Right cardiac atrium (tissue), 5 donors: Measurements from ENCODE around the gene MYBPC2. TPM values are rescaled to one million over a fixed set of nuclear protein-coding genes. Genes with fewer than 3 reads are reported as not detected.
"Not testable (repeated sequence)": the region's sequence is repeated elsewhere in the genome, so short reads cannot be mapped to it uniquely, and the experiment has no call there.

ENCODE experiments used
- ATAC-seq, 2 donors: fragments of 200-7000 bp; cut with Tn5 transposase; one replicate each; pipeline versions ENCODE4 v1.8.0 to v1.9.1; 2020; ENCODE audit warnings: moderate library complexity in 2 of 2, mild to moderate bottlenecking in 1 of 2
- DNase-seq, 3 donors: peaks; one replicate each; pipeline ENCODE4 v3.0.0-alpha.2; 2020
- H3K27ac ChIP-seq: one replicate; pipeline ENCODE4 v1.5.1; 2013; ENCODE audit warnings: mild to moderate bottlenecking, low read length, control low read depth, moderate library complexity
- H3K27me3 ChIP-seq: one replicate; pipeline ENCODE4 v1.6.1; 2013; ENCODE audit not compliant: control insufficient read depth, insufficient read depth
- H3K4me1 ChIP-seq: one replicate; pipeline ENCODE4 v1.6.1; 2013; ENCODE audit warnings: low read length; ENCODE audit not compliant: control insufficient read depth, insufficient read depth
- H3K4me3 ChIP-seq: one replicate; pipeline ENCODE4 v1.5.1; 2013; ENCODE audit warnings: low read length, control low read depth
- H3K9me3 ChIP-seq: one replicate; pipeline ENCODE4 v1.6.1; 2013; ENCODE audit warnings: low read length; ENCODE audit not compliant: control insufficient read depth
- WGBS: extraction: QIAGEN DNeasy Blood & Tissue Kit; methylation state at CpG from one replicate; pipeline ENCODE4 v1.1.7; 2013; 5-methylcytosine and 5-hydroxymethylcytosine counted together
- intact Hi-C, 4 donors: fragments of 100-400 bp; cut with DNase I; formaldehyde crosslinking; loops; one replicate each; pipeline versions ENCODE4 v1.11.0 to v1.14.0; 2022 to 2023
- polyA plus RNA-seq: library from polyadenylated mRNA; stranded (reverse); fragments of 200-250 nt; gene quantifications from one replicate; pipeline ENCODE4 v1.2.3, GENCODE V29; 2013
- total RNA-seq, 4 donors: library from RNA; stranded (reverse); fragmentation: NEBNext Ultra II Directional; extraction: Animal tissue kit (Norgen Biotek cat#: 25700); gene quantifications; one replicate each; pipeline ENCODE4 v1.2.1, GENCODE V29; 2021
- donor health status: healthy with polysubstance abuse.
- donor health status: DM: no; HTN: yes; CAD: no.
- donor health status: DM: no; HTN: no; CAD: no.
- donor health status: DM: no; HTN: yes; CAD: no; lungs with severe emphysema.
- donor health status: DM: yes; HTN: yes; CAD: no.

Gene MYBPC2
- total and polyA plus RNA-seq, 5 donors: not detected

GRCh38 chr19:50431343-50432220 lies 1.1 kb upstream of the MYBPC2 start:
- H3K9me3 ChIP-seq: no peaks in the 10 kb centered on the region
- intact Hi-C loops: no loop called here
- no peaks in the 10 kb centered on the region for H3K27me3 ChIP-seq
- DNase-seq: peak; percentile 80 to 94 (median 94)
- no peak overlapping the region for H3K27ac ChIP-seq
- H3K4me1 ChIP-seq: peaks cover 2% of the 10 kb centered on the region
- peak; percentile 92 to 93 for ATAC-seq
- 1% methylated on average over 54 of the region's 54 CpGs for WGBS
- H3K4me3 ChIP-seq: peak overlapping the region; percentile 82

GRCh38 chr19:50433201-50434180 lies 799 bp downstream of the MYBPC2 start:
- no peaks in the 10 kb centered on the region for H3K4me1 ChIP-seq
- H3K27me3 ChIP-seq: no peaks in the 10 kb centered on the region
- intact Hi-C loops: no loop called here
- WGBS: 67% methylated on average over 19 of the region's 19 CpGs
- no peak overlapping the region for H3K4me3 ChIP-seq
- no peak for ATAC-seq
- H3K9me3 ChIP-seq: no peaks in the 10 kb centered on the region
- H3K27ac ChIP-seq: no peak overlapping the region
- no peak for DNase-seq

- intact Hi-C loops: no loop called here
- Histone ChIP-seq H3K27ac (no peak overlapping the region), H3K27me3 (no peaks in the 10 kb centered on the region), H3K4me1 (no peaks in the 10 kb centered on the region), H3K9me3 (no peaks in the 10 kb centered on the region), H3K4me3 (no peak overlapping the region)
- DNase-seq: no peak
- 26% methylated on average over 12 of the region's 12 CpGs for WGBS
- no peak for ATAC-seq
Observed at GRCh38 chr19:50434525-50434924, 1.8 kb downstream of the MYBPC2 start.

- H3K4me3 ChIP-seq: no peak overlapping the region
- no peaks in the 10 kb centered on the region for H3K27me3 ChIP-seq
- H3K9me3 ChIP-seq: no peaks in the 10 kb centered on the region
- intact Hi-C loops: no loop called here
- DNase-seq: no peak
- 77% methylated on average over 17 of the region's 17 CpGs for WGBS
- no peak for ATAC-seq
- no peak overlapping the region for H3K27ac ChIP-seq
- no peaks in the 10 kb centered on the region for H3K4me1 ChIP-seq
Observed at GRCh38 chr19:50435221-50435620, 2.5 kb downstream of the MYBPC2 start.

- DNase-seq (no peak), ATAC-seq (no peak)
- WGBS: 66% methylated on average over 12 of the region's 12 CpGs
- Histone ChIP-seq H3K4me3 (no peak overlapping the region), H3K27me3 (no peaks in the 10 kb centered on the region), H3K4me1 (no peaks in the 10 kb centered on the region), H3K9me3 (no peaks in the 10 kb centered on the region), H3K27ac (no peak overlapping the region)
- intact Hi-C loops: no loop called here
Observed at GRCh38 chr19:50435627-50436026, 2.9 kb downstream of the MYBPC2 start.

- Histone ChIP-seq H3K27ac (no peak overlapping the region), H3K4me1 (no peaks in the 10 kb centered on the region), H3K27me3 (no peaks in the 10 kb centered on the region), H3K4me3 (no peak overlapping the region), H3K9me3 (no peaks in the 10 kb centered on the region)
- ATAC-seq (no peak), DNase-seq (no peak)
- intact Hi-C loops: no loop called here
- 90% methylated on average over 5 of the region's 5 CpGs for WGBS
Observed at GRCh38 chr19:50437862-50438449, 5.3 kb downstream of the MYBPC2 start.

GRCh38 chr19:50439130-50439529 lies 6.4 kb downstream of the MYBPC2 start:
- DNase-seq, H3K27me3 ChIP-seq, H3K4me1 ChIP-seq, H3K4me3 ChIP-seq, ATAC-seq, intact Hi-C loops, H3K27ac ChIP-seq, H3K9me3 ChIP-seq: not testable (repeated sequence)
- 66% methylated on average over 2 of the region's 2 CpGs for WGBS

- H3K4me1 ChIP-seq: no peaks in the 10 kb centered on the region
- DNase-seq: no peak
- H3K27me3 ChIP-seq: no peaks in the 10 kb centered on the region
- no peak for ATAC-seq
- H3K4me3 ChIP-seq: no peak overlapping the region
- WGBS: 62% methylated on average over 1 of the region's 1 CpG
- intact Hi-C loops: no loop called here
- H3K27ac ChIP-seq: no peak overlapping the region
- H3K9me3 ChIP-seq: no peaks in the 10 kb centered on the region
Observed at GRCh38 chr19:50444059-50444458, 11.4 kb downstream of the MYBPC2 start.

- intact Hi-C loops: no loop called here
- no peak overlapping the region for H3K27ac ChIP-seq
- no peak overlapping the region for H3K4me3 ChIP-seq
- DNase-seq (peak in 1 of 3 donors; percentile 33), ATAC-seq (no peak)
- H3K9me3 ChIP-seq: no peaks in the 10 kb centered on the region
- no peaks in the 10 kb centered on the region for H3K27me3 ChIP-seq
- WGBS: 85% methylated on average over 5 of the region's 5 CpGs
- H3K4me1 ChIP-seq: no peaks in the 10 kb centered on the region
Observed at GRCh38 chr19:50447053-50447452, 14.4 kb downstream of the MYBPC2 start.

- no peaks in the 10 kb centered on the region for H3K9me3 ChIP-seq
- H3K4me3 ChIP-seq: no peak overlapping the region
- 96% methylated on average over 10 of the region's 10 CpGs for WGBS
- H3K27me3 ChIP-seq: no peaks in the 10 kb centered on the region
- intact Hi-C loops: no loop called here
- no peak overlapping the region for H3K27ac ChIP-seq
- no peaks in the 10 kb centered on the region for H3K4me1 ChIP-seq
- peak in 1 of 3 donors; percentile 9 for DNase-seq
- no peak for ATAC-seq
Observed at GRCh38 chr19:50447750-50448149, 15.1 kb downstream of the MYBPC2 start.
